Hepatocyte (in vitro differentiated cells): ENCODE results near the gene EIF3L. TPM values are rescaled to one million over a fixed set of nuclear protein-coding genes. Genes with fewer than 3 reads are reported as not detected.

Experiments used
- DNase-seq: peaks from one replicate; pipeline ENCODE4 v3.0.0-alpha.2; 2016; ENCODE audit warnings: low spot score
- H2AFZ ChIP-seq: fragments of 200-600 bp; sonication (generic); 2 replicates; pipeline ENCODE4 v1.6.0; 2016; ENCODE audit warnings: antibody characterized with exemption, mild to moderate bottlenecking
- H3K27ac ChIP-seq: fragments of 200-600 bp; sonication (generic); 2 replicates; pipeline ENCODE4 v1.5.1; 2016; ENCODE audit warnings: mild to moderate bottlenecking
- H3K27me3 ChIP-seq: fragments of 200-600 bp; sonication (generic); 2 replicates; pipeline ENCODE4 v1.6.1; 2016
- H3K36me3 ChIP-seq: fragments of 200-600 bp; sonication (generic); replicated peaks from 2 replicates; pipeline ENCODE4 v1.5.1; 2016; ENCODE audit warnings: low read depth; ENCODE audit not compliant: insufficient read depth
- H3K4me1 ChIP-seq: fragments of 200-600 bp; sonication (generic); 2 replicates; pipeline ENCODE4 v1.5.1; 2016; ENCODE audit warnings: mild to moderate bottlenecking, moderate library complexity; ENCODE audit not compliant: insufficient read depth
- H3K4me2 ChIP-seq: fragments of 200-600 bp; sonication (generic); 2 replicates; pipeline ENCODE4 v1.6.0; 2016
- H3K4me3 ChIP-seq: fragments of 200-600 bp; sonication (generic); 2 replicates; pipeline ENCODE4 v1.5.1; 2016; ENCODE audit warnings: mild to moderate bottlenecking
- H3K79me2 ChIP-seq: fragments of 200-600 bp; sonication (generic); 2 replicates; pipeline ENCODE4 v1.6.0; 2017; ENCODE audit warnings: mild to moderate bottlenecking
- H3K9me2 ChIP-seq: fragments of 200-600 bp; sonication (generic); replicated peaks from 2 replicates; pipeline ENCODE4 v1.6.0; 2017; ENCODE audit warnings: mild to moderate bottlenecking; ENCODE audit not compliant: insufficient read depth
- H3K9me3 ChIP-seq: fragments of 200-600 bp; sonication (generic); 2 replicates; pipeline ENCODE4 v1.5.1; 2016; ENCODE audit warnings: low read depth, mild to moderate bottlenecking
- H4K20me1 ChIP-seq: fragments of 200-600 bp; sonication (generic); 2 replicates; pipeline ENCODE4 v1.6.0; 2016; ENCODE audit warnings: mild to moderate bottlenecking; ENCODE audit not compliant: insufficient read depth, poor library complexity, severe bottlenecking
- EZH2 ChIP-seq: fragments of 200-600 bp; sonication (generic); IDR thresholded peaks from 2 replicates; pipeline ENCODE4 v1.6.1; 2016; ENCODE audit warnings: antibody characterized with exemption, mild to moderate bottlenecking, borderline replicate concordance
- EZH2phosphoT487 ChIP-seq: fragments of 200-600 bp; sonication (generic); IDR thresholded peaks from one replicate; pipeline ENCODE4 v1.6.1; 2018; ENCODE audit warnings: antibody characterized with exemption, mild to moderate bottlenecking, low read depth, moderate library complexity; ENCODE audit not compliant: unreplicated experiment, severe bottlenecking
- WGBS: methylation state at CpG from one replicate; pipeline ENCODE4 v1.1.6; 2016; ENCODE audit warnings: low lambda C conversion rate; ENCODE audit errors: missing lambda C conversion rate; 5-methylcytosine and 5-hydroxymethylcytosine counted together
- microRNA counts: library from miRNA; unstranded; fragments of <30 nt; microRNA quantifications from one replicate; lab custom pipeline; 2017
- microRNA-seq: library from miRNA; unstranded; fragments of <30 nt; microRNA quantifications from one replicate; pipeline ENCODE4, GENCODE V29; 2017
- polyA plus RNA-seq: library from polyadenylated mRNA; unstranded; fragments of >200 nt; fragmentation: Nextera tagmentation; extraction: Ambion mirVana; gene quantifications from 2 replicates; pipeline ENCODE4 v1.2.1, GENCODE V29; 2016
- small RNA-seq: library from RNA; depleted of rRNA; stranded (forward); fragments of <200 nt; gene quantifications from one replicate; pipeline ENCODE3, GENCODE V24; 2014
- total RNA-seq: library from RNA; depleted of rRNA; stranded (reverse); fragments of >200 nt; gene quantifications from 2 replicates; pipeline ENCODE4 v1.2.3, GENCODE V29; 2014
- TF ChIP-seq, protein P1 (sequence below): fragments of 200-600 bp; sonication (generic); IDR thresholded peaks from 2 replicates; pipeline ENCODE4 v1.5.1; 2016; ENCODE audit warnings: antibody characterized with exemption, mild to moderate bottlenecking; ENCODE audit not compliant: poor library complexity

Gene EIF3L
- total and polyA plus RNA-seq, 2 experiments from 2014 or later, result 172 to 365 TPM

DNA sequence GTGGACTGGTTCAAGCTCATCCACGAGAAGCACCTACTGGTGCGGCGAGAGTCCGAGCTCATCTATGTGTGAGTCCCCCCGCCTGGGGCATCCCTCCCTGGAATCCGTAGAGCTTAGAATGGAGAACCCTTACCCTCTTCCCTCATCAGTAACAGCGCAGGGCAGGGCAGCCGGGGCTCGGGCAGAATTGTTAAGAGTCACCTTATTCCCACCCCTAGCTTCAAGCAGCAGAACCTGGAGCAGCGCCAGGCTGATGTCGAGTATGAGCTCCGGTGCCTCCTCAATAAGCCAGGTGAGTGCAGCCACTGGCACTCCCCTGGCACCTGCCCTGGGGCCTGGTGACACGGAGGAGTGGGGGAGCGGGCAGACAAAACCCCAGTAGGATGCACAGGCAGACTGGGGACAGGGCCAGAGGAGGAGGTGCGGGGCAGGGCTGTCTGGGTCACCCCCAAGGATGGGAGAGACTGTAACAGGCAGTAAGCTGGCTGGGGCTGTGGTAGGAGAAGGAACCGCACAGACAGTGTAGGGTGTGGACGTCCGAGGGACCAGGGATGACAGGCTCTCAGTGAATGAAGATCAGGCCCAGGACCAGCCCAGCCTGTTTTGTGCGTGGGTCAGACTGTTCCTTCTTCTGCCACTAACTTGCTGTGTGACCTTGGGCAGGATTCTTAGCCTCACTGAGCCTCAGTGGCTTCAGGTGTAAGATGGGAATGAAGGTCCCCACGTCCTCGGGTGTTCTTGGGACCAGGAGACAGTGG, 83.8 kb downstream of the EIF3L start:
- TF ChIP-seq EZH2 (no peak), EZH2phosphoT487 (no peak)
- TF ChIP-seq, protein P1, sequence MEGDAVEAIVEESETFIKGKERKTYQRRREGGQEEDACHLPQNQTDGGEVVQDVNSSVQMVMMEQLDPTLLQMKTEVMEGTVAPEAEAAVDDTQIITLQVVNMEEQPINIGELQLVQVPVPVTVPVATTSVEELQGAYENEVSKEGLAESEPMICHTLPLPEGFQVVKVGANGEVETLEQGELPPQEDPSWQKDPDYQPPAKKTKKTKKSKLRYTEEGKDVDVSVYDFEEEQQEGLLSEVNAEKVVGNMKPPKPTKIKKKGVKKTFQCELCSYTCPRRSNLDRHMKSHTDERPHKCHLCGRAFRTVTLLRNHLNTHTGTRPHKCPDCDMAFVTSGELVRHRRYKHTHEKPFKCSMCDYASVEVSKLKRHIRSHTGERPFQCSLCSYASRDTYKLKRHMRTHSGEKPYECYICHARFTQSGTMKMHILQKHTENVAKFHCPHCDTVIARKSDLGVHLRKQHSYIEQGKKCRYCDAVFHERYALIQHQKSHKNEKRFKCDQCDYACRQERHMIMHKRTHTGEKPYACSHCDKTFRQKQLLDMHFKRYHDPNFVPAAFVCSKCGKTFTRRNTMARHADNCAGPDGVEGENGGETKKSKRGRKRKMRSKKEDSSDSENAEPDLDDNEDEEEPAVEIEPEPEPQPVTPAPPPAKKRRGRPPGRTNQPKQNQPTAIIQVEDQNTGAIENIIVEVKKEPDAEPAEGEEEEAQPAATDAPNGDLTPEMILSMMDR, result no peak

DNA sequence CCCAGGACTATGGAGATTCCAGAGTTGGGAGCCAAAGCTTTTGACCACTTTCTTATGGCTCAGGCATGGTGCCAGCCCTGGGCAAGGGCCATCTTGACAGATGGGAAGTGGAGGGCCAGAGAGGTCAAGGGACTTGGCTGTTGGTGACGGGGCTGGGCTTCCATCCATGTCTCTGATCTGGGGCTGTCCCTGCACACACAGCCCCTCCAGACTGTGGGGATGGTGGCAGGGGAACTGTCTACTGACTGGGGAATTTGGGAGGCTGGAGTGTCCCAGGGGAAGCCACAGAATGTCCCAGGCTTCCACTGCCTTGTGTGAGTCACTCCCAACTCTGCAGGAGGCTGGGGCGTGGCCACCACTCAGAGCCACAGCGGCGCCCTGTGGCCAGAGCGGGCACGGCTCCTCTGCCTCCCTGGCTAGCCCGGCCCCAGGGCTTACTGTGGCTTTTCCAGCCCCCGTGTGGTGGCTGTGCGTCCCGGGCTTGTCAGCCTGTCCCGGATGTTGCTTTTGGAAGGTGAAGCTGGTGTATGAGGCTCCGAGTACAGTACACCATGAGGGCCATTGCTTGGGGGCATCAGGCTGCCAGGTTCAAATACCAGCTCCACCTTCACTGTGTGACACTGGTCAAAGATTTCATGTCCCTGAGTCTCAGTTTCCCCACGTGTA, 84.6 kb downstream of the EIF3L start:
- Histone ChIP-seq H3K27ac (no peak overlapping the region), H3K36me3 (no peaks in the 10 kb centered on the region), H3K4me2 (no peak overlapping the region), H4K20me1 (no peaks in the 10 kb centered on the region), H2AFZ (no peak overlapping the region), H3K4me3 (no peak overlapping the region), H3K27me3 (no peaks in the 10 kb centered on the region), H3K4me1 (no peaks in the 10 kb centered on the region), H3K9me2 (no peaks in the 10 kb centered on the region), H3K9me3 (no peaks in the 10 kb centered on the region), H3K79me2 (no peaks in the 10 kb centered on the region)
- no peak for TF ChIP-seq EZH2
- TF ChIP-seq, protein P1, result peak; percentile 92
- DNase-seq, result peak; percentile 95
- 17% methylated on average over 13 of the region's 13 CpGs for WGBS

More for the DNA sequence above, 83.8 kb downstream of the EIF3L start:
- no peaks in the 10 kb centered on the region for H3K79me2 ChIP-seq
- H4K20me1 ChIP-seq, result no peaks in the 10 kb centered on the region
- H2AFZ ChIP-seq, result no peak overlapping the region
- H3K9me2 ChIP-seq, result no peaks in the 10 kb centered on the region
- H3K4me1 ChIP-seq, result no peaks in the 10 kb centered on the region
- H3K9me3 ChIP-seq, result no peaks in the 10 kb centered on the region
- DNase-seq, result no peak
- no peak overlapping the region for H3K27ac ChIP-seq
- H3K36me3 ChIP-seq, result no peaks in the 10 kb centered on the region
- no peaks in the 10 kb centered on the region for H3K27me3 ChIP-seq
- 91% methylated on average over 21 of the region's 21 CpGs for WGBS
- no peak overlapping the region for H3K4me2 ChIP-seq
- H3K4me3 ChIP-seq, result no peak overlapping the region

MicroRNAs encoded within 50 kb of the gene (microRNA counts, 767-probe panel; counts per million panel counts)
- microRNA hsa-miR-658 (lab: Ali Mortazavi, UCI) (not detected), microRNA hsa-miR-659-3p (lab: Ali Mortazavi, UCI) (not detected)

Small RNA genes within 50 kb of the gene (microRNA-seq; reads per million reads assigned to microRNA genes)
- gene MIR659, result 3.1 reads per million

Small RNA genes within 50 kb of the gene (small RNA-seq; reads per million reads assigned to genes)
- gene MIR659, result 0.47 reads per million, percentile 34 among the genes with 10 or more reads in this experiment

Other genes starting within 250 kb of the EIF3L start
- gene GGA1, start 240.6 kb upstream of the EIF3L start, total RNA-seq, result 25.5 and 30.2 TPM in 2 replicates
- gene GGA1, start 240.6 kb upstream of the EIF3L start, polyA plus RNA-seq, result 51.5 and 75.3 TPM in 2 replicates
- gene SH3BP1, start 209.8 kb upstream of the EIF3L start, total RNA-seq, result 6.4 and 14.0 TPM in 2 replicates
- gene SH3BP1, start 209.8 kb upstream of the EIF3L start, polyA plus RNA-seq, result 12.3 and 21.6 TPM in 2 replicates
- gene PDXP, start 190.7 kb upstream of the EIF3L start, total RNA-seq, result 15.0 and 18.3 TPM in 2 replicates
- 25.0 and 27.6 TPM in 2 replicates for gene PDXP, start 190.7 kb upstream of the EIF3L start, polyA plus RNA-seq
- gene LGALS1, start 173.8 kb upstream of the EIF3L start, total RNA-seq, result 780 and 875 TPM in 2 replicates
- gene LGALS1, start 173.8 kb upstream of the EIF3L start, polyA plus RNA-seq, result 565 and 568 TPM in 2 replicates
- gene NOL12, start 163.1 kb upstream of the EIF3L start, total RNA-seq, result 11.4 and 22.6 TPM in 2 replicates
- gene NOL12, start 163.1 kb upstream of the EIF3L start, polyA plus RNA-seq, result 27.6 and 31.9 TPM in 2 replicates
- gene TRIOBP, start 152.4 kb upstream of the EIF3L start, total RNA-seq, result 51.2 and 57.2 TPM in 2 replicates
- 96.1 and 97.4 TPM in 2 replicates for gene TRIOBP, start 152.4 kb upstream of the EIF3L start, polyA plus RNA-seq
- gene GCAT, start 41.5 kb upstream of the EIF3L start, total RNA-seq, result 20.2 and 20.4 TPM in 2 replicates
- gene GCAT, start 41.5 kb upstream of the EIF3L start, polyA plus RNA-seq, result 31.5 and 40.0 TPM in 2 replicates
- gene GALR3, start 26.0 kb upstream of the EIF3L start, total RNA-seq, result not detected in 2 replicates
- 0.29 TPM in 1 of 2 replicates, not detected in the other for gene GALR3, start 26.0 kb upstream of the EIF3L start, polyA plus RNA-seq
- gene ANKRD54, start 5.1 kb upstream of the EIF3L start, total RNA-seq, result 28.5 and 30.4 TPM in 2 replicates
- gene ANKRD54, start 5.1 kb upstream of the EIF3L start, polyA plus RNA-seq, result 29.9 and 33.2 TPM in 2 replicates
- gene MICALL1, start 56.9 kb downstream of the EIF3L start, total RNA-seq, result 20.3 and 26.1 TPM in 2 replicates
- gene MICALL1, start 56.9 kb downstream of the EIF3L start, polyA plus RNA-seq, result 11.7 and 15.0 TPM in 2 replicates
- 0.30 TPM in 1 of 2 replicates, not detected in the other for gene C22orf23, start 104.2 kb downstream of the EIF3L start, total RNA-seq
- gene C22orf23, start 104.2 kb downstream of the EIF3L start, polyA plus RNA-seq, result 0.29 TPM in 1 of 2 replicates, not detected in the other
- gene POLR2F, start 104.3 kb downstream of the EIF3L start, total RNA-seq, result 59.4 and 74.3 TPM in 2 replicates
- gene POLR2F, start 104.3 kb downstream of the EIF3L start, polyA plus RNA-seq, result 119 and 129 TPM in 2 replicates
- not detected in 2 replicates for gene SOX10, start 135.1 kb downstream of the EIF3L start, total RNA-seq
- not detected in 2 replicates for gene SOX10, start 135.1 kb downstream of the EIF3L start, polyA plus RNA-seq
- gene PICK1, start 208.0 kb downstream of the EIF3L start, total RNA-seq, result 26.2 and 42.7 TPM in 2 replicates
- gene PICK1, start 208.0 kb downstream of the EIF3L start, polyA plus RNA-seq, result 43.1 and 54.9 TPM in 2 replicates
- gene SLC16A8, start 234.8 kb downstream of the EIF3L start, total RNA-seq, result not detected in 2 replicates
- gene SLC16A8, start 234.8 kb downstream of the EIF3L start, polyA plus RNA-seq, result 0.63 and 1.6 TPM in 2 replicates